ENCODE data around the gene TOX2.

The TOX2 gene

DNA sequence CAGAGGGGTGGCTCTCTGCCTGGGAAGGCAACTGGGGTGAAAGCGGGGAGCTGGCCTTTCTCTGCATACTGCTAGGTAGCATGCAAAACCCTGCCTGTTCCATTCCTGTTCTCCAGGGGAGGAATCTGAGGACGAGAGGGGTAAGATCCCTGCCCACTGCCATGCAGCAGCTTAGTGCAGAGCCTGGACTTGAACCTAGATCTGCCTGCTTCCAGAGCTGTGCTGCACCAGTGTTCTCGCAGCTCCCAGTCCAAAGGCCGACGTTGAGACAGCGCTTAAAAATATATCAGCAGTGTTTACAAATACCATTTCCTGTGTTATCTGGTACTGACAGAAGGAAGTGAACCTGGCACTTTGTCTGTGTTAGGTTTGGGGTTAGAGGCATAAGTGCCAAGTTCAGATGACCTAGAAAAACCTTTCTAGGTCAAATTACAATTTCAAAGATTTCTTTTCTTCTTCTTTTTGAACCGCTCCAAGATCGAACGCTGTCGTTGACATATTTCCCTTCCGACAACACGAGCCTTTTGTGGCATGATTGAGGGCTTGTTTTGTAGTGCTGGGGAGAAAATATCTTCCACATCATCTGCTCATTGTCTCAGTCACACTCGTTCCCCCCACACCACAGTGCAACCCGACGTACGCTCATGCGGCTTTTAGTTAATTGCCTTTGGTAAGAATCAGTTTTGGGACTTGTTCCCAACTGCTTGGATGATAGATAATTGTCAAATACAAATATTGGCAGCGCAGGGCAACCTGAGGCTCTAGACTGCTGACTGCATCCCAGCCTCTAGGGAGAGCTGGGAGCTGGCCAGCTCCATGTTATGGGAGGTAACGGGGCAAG is 44.6 kb downstream of the TOX2 start:
- peak; percentile 28 for DNase-seq

DNA sequence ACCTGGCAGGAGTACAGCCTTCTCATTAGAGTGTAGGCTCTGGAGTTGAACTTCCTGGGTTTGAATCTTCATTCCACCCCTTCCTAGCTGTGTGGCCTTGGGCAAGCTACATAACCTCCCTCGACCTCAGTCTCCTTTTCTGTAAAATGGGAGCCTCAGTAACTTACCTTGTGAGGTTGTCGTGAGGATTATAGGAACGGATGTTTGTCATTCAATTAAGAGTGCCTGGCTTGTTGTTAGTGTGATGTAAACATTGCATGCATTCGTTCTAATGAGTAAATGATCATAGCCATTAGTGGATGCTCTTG is 45.2 kb downstream of the TOX2 start:
- no peak for DNase-seq

GRCh38 chr20:43960231-43960630 is 45.6 kb downstream of the TOX2 start:
- no peak for DNase-seq

DNA sequence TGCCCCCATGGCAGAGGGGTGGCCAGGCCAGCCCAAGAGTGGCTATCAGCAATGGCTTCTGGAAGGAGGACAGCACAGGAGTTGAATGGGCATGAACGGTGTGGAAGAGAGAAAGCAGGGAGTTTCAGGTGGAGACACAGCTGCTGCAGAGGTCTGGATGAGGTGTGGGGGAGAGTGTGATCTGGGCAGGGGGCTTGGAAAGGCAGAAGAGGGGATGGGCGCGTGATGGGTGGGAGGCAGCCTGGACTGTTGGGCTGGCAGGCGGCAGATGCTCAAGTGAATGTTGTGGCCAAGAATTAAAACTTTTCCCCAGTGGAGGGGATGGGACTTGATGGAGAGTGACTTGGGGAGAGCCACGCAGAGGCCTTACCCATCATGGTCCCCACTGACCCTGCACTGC is 46.5 kb downstream of the TOX2 start:
- DNase-seq = no peak

DNA sequence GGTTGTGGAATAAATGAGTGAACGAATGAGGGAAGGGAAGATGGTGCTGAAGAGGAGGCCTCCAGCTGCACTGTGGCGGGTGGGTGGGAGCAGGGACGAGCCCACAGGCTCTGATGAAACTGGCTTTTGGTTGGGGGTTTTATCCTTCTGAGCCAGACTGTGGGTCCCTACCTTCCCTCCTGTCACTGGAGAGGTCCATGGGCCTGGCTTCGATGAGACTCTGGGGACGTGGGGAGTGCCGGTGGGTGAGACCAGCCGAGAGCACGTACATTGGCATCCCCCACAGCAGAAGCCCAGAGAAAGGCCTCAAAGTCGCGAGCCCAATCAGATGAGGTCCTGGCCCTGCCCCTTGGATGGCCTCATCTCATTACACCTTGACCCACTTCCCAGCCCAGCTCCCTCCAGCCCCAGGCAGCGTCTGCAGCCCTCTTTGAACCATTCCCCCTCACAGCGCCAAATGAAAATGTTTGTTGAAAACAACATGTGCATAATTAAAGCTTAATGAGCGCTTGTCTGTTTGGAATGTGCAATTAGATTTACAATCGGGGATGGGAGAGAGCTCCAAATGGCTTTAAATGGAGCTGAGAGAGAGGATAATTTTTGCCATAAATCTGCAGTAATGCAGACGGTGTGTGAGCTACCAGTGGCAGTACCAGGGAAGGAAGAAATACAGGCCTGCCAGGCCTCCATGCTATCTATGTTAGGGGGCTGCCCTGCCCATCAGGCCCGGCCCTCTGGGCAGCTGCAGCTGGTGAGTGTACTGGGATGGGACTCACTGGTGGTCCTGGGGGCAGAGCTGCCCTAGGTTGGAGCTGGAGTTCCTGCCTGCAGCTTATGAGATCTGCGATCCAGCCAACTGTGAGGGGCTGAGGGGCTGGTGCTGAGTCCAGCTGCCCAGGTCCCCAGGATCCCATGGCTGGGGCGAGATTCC is 47.2 kb downstream of the TOX2 start:
- DNase-seq = no peak

DNA sequence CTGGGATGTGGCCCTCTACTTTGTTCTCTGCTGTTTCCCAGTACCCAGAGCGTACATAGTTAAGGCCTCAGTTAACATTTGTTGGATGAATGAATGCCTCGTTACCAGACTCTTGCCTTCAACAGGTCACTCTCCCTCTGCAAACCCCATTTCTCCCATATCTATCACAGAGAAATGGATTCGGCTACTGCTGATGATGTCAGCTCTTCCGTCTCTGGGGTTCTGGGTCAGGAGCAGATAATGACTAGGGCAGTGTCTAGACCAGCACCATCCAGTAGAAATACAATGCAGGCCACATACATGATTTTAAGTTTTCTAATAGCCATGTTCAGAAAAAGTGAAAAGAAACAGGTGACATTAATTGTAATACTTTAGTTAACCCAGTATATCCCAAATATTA is 47.9 kb downstream of the TOX2 start:
- DNase-seq = no peak

DNA sequence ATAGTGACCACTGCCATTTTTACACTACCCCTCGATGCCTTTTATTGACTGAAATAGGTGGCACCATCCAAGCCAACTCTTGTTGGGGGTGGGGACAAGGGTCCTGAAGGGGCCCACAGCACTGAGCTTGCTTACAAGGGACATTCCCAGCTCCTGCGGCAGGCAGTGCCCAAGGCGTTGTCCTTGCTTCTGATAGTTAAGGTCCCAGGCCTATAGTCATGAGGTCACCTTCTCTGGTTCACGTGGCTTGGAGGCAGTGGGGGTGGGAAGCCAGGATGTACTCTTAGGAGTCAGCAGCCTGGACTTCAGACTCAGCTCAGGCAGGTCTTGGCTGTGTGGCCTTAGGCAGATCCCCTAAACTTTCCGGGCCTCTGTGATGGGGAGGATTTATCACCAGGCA is 48.6 kb downstream of the TOX2 start:
- no peak for DNase-seq

DNA sequence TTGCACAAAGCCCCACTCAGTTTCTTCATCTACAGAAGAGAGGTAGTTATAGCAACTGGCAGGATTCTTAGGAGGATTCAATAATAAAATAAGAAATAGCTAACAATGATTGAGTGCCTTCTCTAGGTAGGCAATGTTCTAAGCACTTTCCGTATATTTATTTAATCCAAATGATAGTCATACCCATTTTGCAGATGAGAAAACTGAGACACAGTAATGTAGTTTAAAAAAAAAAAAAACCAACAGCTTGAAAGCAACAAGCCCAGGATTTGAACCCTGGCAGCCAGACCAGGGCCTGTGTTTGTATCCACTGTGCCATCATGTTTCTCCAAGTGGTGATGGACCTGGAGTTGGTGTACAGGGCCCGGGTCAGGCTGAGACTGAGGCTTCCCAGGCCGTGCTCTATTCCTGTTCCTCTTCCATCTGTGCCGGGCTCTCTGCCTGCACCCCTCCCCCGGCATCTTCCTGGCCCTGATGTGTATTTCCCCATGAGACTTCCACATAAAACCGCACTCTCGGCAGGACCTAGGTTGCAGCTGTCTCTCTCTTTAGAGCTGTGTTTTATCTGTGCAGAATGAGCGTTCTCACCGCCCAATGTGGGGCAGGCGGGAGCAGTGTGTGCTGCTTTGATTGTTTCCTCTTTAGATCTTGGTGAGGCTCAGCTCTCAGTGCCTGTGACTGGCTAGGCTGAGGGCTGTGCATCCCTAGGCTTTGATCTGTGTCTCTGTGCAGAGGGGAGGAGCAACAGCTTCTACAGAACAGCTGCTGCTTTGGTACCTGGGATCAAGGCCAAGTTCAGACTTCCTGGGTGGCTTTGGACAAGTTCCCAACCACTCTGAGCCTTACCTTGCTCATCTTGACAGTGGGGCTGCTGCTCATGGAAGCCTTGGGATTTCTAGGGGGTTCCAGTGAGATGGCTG is 49.5 kb downstream of the TOX2 start:
- DNase-seq = peak; percentile 56

DNA sequence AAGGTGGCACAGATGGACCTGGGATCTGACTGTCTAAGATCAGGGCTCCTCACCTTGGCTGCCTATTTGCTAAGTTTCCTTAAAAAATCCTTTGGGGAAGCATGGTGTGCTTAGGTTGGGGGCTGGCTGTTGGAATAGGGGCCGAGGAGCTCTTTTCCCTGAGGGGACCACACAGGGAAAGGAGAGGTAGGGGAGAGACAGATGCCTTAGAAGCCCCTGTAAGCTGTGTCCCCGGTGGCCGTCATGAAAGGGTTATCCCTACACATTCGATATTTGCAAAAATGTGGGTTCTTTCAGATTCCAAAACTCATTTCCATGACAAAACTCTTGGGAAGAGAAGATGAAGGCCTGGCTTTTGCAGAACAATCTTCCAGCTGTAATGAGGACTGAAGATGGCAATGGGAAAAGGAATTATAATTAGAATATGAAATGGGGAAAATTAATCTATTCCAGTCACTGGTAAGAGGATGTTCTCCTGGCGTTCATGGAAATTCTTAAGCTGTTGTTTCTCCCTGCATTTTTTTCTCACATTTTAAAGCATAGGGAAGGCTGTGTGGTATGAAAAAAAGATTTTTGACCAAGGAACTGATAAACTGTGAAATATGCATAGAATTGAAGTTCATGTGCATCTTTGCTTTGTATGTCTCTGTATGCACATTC is 53.8 kb downstream of the TOX2 start:
- no peak for DNase-seq

- no peak for DNase-seq
Measured at GRCh38 chr20:43969028-43969447, 54.4 kb downstream of the TOX2 start.

DNA sequence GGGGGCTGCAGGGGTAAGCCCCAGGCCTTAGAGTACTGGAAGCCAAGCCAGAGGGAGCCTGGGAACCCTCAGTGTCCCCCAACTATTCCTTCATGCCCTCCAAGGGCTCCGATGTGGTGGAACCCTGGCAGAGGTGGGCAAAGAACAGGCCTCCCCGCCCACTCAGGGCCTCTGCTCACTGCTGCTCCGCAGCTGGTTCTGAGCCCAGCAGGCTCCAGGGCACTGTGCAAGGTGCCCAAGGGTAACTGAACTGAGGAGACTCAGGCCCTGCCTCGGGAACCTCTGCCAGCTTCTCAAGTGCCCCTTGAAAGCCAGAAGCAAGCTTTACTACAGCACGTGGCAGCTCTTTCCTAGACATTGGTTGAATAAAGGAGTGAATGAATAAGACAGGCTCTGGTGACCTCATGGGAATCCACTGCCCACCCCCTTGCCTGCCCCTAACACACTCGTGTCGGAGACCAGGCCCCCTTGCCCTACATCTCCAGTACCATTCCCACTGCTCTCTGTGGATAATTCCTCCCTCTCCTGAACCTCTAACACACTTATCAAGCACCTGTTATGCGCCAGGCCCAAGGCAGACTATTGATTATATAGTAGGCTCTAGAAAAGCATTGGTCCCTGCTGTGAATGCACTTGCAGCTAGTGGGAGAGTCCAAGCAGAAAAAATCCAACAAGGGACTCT is 55.0 kb downstream of the TOX2 start:
- no peak for DNase-seq

DNA sequence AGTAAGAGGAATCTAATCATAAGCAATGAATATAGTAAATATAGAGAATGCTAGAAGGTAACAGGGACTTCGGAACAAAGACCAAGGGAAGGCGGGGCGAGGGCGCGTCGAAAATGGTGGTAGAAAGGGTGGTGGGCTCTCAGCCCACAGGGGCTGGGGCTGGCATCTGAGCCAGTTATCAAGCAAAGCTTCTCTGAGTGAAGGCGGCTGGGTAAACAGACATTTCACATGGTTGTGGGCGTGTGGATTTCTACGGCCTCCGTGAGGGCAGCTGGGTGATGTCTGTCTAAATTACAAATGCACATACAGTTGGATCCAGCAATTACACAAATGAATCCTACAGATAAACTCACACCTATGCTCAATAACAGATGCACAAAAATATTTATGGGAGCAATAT is 56.6 kb downstream of the TOX2 start:
- no peak for DNase-seq

DNA sequence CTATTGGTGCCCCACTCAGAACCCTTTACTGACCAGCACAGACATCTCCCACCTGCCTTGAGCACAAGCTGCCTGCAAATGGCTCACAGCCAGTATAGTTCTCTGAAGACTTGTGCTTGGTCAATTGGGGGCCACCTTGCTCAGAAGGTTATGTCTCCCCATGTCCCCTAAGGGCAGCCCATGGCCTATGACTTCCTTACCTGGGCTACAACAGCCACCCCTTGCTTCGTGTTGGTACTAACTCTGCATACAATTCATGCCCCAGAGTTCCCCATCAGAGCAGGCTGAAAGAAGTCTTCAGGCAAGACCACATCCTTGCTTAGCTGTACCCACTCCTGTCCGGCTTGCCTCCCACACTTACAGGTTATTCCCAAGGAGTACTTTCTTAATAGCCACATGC is 57.4 kb downstream of the TOX2 start:
- DNase-seq = no peak

GRCh38 chr20:43972692-43973091 is 58.0 kb downstream of the TOX2 start:
- DNase-seq = no peak

- DNase-seq = no peak
Measured at GRCh38 chr20:43973231-43973630, 58.6 kb downstream of the TOX2 start.

DNA sequence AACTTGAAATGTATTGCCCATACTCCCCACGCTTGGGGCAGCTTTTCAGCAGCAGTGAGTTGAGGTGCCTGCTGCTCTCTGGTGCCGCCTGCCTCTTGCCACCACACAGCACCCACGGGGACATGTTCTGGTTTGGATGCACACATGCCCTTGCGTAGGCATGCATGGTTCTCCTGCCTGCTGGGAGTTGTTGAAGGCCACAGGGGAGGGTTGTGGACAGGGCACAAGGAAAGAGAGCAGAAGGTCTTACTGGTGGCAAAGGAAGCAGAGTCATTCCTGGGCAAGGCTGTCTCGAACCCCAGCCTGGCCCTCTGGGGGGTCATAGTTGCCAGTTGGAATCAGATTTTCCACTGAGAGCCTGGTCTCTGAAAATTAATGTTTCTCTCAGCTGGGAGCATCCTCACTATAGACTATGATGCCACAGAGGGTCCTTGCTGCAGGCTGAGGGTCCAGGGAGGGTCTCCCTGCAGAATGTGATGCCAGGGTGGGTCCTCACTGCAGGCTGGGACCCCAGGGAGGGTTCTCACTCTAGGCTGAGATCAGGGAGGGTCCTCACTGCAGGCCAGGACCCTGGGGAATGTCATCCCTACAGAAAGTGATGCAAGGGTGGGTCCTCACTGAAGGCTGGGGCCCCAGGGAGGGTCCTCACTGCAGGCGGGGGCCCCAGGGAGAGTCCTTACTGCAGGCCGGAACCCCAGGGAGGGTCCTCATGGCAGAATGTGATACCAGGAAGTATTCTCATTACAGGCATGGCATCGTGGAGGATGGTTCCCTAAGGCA is 59.2 kb downstream of the TOX2 start:
- DNase-seq = no peak

GRCh38 chr20:43974695-43975094 is 60.0 kb downstream of the TOX2 start:
- DNase-seq = no peak

GRCh38 chr20:43975096-43975768 is 60.6 kb downstream of the TOX2 start:
- no peak for DNase-seq

DNA sequence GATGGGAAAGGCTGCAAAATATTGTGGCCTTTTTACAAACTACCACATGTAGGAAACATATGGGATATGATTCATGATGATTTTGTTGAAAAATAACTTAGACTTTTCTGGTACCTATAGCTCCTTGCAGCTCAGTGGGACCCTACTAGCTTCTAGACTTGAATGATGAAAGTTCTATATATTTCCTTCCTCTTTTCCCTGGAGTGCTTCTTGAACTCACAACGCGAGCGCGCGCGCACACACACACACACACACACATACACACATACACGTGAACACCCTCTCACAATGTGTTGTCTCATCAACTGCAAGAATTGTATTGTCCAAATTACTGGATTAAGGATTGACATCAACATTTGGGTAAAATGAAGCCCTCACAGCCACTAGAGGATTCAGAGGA is 61.9 kb downstream of the TOX2 start:
- DNase-seq = no peak

DNA sequence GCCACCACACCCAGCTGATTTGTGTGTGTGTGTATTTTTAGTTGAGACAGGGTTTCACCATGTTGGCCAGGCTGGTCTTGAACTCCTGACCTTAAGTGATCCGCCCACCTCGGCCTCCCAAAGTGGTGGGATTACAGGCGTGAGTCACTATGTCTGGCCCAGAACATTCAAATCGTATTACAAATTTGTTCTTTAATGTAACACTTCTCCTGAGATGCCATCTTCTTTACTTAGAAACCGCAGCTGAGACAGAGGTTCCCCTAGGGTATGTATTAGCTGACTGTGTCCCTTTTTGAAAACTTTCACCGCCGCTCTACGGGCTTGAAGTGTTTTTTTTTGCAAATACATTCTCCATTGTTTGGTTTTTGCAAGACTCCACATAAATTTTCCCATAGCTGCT is 62.6 kb downstream of the TOX2 start:
- DNase-seq = no peak

DNA sequence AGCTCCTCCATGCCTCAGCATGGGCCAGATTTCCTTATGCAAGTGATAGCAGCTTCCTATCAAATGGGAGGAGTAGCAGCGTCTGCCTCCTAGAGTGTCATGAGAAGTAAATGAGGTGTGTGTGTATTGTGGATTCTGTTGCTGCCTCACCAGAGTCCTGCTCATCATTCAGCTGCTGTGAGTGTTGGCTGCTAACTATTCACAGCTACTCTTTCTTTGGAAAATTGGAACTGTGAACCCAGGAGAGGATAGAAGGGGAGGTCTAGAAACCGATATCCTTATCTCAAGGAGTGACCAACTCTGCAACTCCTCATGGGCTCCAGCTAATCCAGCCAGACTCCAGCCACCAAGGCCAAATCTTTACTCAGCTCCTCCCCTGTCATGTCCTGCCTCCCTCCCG is 63.3 kb downstream of the TOX2 start:
- DNase-seq = no peak

Measured in activated CD4-positive, alpha-beta T cell treated with anti-CD3 and anti-CD28 coated beads, Interleukin-2, amount 50 U/mL, for 1 hour (primary cell).